Endodermal cell (in vitro differentiated cells): ENCODE results near the gene RCN2. TPM values are rescaled to one million over a fixed set of nuclear protein-coding genes. Genes with fewer than 3 reads are reported as not detected.

Experiments
- DNase-seq: peaks from one replicate; pipeline ENCODE4 v3.0.0-alpha.2; 2017
- H3K27ac ChIP-seq: 2 replicates; pipeline ENCODE4 v1.5.1; 2013; ENCODE audit warnings: mild to moderate bottlenecking, low read depth, low read length, moderate library complexity
- H3K27me3 ChIP-seq: 2 replicates; pipeline ENCODE4 v1.6.1; 2013; ENCODE audit warnings: mild to moderate bottlenecking, low read length, moderate library complexity; ENCODE audit not compliant: insufficient read depth, control insufficient read depth, poor library complexity, severe bottlenecking
- H3K36me3 ChIP-seq: 2 replicates; pipeline ENCODE4 v1.7.0; 2013; ENCODE audit warnings: mild to moderate bottlenecking, low read length, moderate library complexity; ENCODE audit not compliant: control insufficient read depth, insufficient read depth
- H3K4me1 ChIP-seq: one replicate; pipeline ENCODE4 v1.7.0; 2013; ENCODE audit warnings: low read length; ENCODE audit not compliant: control insufficient read depth, insufficient read depth
- H3K4me3 ChIP-seq: 2 replicates; pipeline ENCODE4 v1.5.1; 2013; ENCODE audit warnings: mild to moderate bottlenecking, low read length, moderate library complexity
- H3K9ac ChIP-seq: 2 replicates; pipeline ENCODE4 v1.6.1; 2013; ENCODE audit warnings: mild to moderate bottlenecking, low read length, moderate library complexity; ENCODE audit not compliant: poor library complexity, severe bottlenecking; ENCODE audit errors: extremely low read depth
- H3K9me3 ChIP-seq: 2 replicates; pipeline ENCODE4 v1.6.1; 2013; ENCODE audit warnings: mild to moderate bottlenecking, low read length, moderate library complexity; ENCODE audit not compliant: control insufficient read depth
- H3K27ac Mint-ChIP-seq: 2 replicates; pipeline ENCODE4 v1.8.0; 2020; ENCODE audit warnings: mixed read lengths
- H3K27me3 Mint-ChIP-seq: 2 replicates; pipeline ENCODE4 v1.8.0; 2021; ENCODE audit warnings: mild to moderate bottlenecking, mixed read lengths; ENCODE audit not compliant: insufficient read depth
- H3K36me3 Mint-ChIP-seq: 2 replicates; pipeline ENCODE4 v1.8.0; 2020; ENCODE audit warnings: low read depth, mixed read lengths
- H3K4me1 Mint-ChIP-seq: 2 replicates; pipeline ENCODE4 v1.8.0; 2020; ENCODE audit warnings: mixed read lengths
- H3K4me3 Mint-ChIP-seq: 2 replicates; pipeline ENCODE4 v1.8.0; 2020; ENCODE audit warnings: mild to moderate bottlenecking, moderate library complexity, mixed read lengths
- H3K9me3 Mint-ChIP-seq: 2 replicates; pipeline ENCODE4 v1.8.0; 2020; ENCODE audit warnings: mild to moderate bottlenecking, mixed read lengths
- WGBS, 2 experiments: methylation state at CpG; one replicate each; pipeline versions ENCODE4 v1.1.5 to v1.1.7; 2013; ENCODE audit warnings: missing lambda C conversion rate in 2 of 2, mixed read lengths in 1 of 2; ENCODE audit not compliant: insufficient coverage in 1 of 2, insufficient read length in 1 of 2; 5-methylcytosine and 5-hydroxymethylcytosine counted together
- total RNA-seq, 2 donors: library from RNA; stranded (reverse); fragmentation: NEBNext Ultra II Directional in 1 of 2; extraction: Animal tissue kit (Norgen Biotek cat#: 25700) in 1 of 2; gene quantifications; 2 replicates in 1 of 2; 3 replicates in 1 of 2; pipeline ENCODE4 v1.2.1, GENCODE V29; 2021
- TF ChIP-seq, protein P1 (sequence below): fragments of 200-600 bp; sonication (generic); conservative IDR thresholded peaks from 2 replicates; pipeline ENCODE4 v1.5.0; 2021; ENCODE audit warnings: antibody characterized with exemption, mild to moderate bottlenecking

Gene RCN2
- total RNA-seq, 2 donors from 2014 or later = 151 to 165 TPM

GRCh38 chr15:76996076-76996525 lies 64.6 kb downstream of the RCN2 start:
- Mint-ChIP-seq H3K36me3 (no peaks in the 10 kb centered on the region), H3K4me3 (no peak overlapping the region), H3K27ac (no peak overlapping the region), H3K4me1 (no peaks in the 10 kb centered on the region), H3K9me3 (no peaks in the 10 kb centered on the region), H3K27me3 (no peaks in the 10 kb centered on the region)
- 80 to 86% methylated on average over 8 to 9 of the region's 9 CpGs for WGBS, 2 experiments
- no peaks in the 10 kb centered on the region for H3K4me1 ChIP-seq
- H3K36me3 ChIP-seq = no peaks in the 10 kb centered on the region
- TF ChIP-seq, protein P1, sequence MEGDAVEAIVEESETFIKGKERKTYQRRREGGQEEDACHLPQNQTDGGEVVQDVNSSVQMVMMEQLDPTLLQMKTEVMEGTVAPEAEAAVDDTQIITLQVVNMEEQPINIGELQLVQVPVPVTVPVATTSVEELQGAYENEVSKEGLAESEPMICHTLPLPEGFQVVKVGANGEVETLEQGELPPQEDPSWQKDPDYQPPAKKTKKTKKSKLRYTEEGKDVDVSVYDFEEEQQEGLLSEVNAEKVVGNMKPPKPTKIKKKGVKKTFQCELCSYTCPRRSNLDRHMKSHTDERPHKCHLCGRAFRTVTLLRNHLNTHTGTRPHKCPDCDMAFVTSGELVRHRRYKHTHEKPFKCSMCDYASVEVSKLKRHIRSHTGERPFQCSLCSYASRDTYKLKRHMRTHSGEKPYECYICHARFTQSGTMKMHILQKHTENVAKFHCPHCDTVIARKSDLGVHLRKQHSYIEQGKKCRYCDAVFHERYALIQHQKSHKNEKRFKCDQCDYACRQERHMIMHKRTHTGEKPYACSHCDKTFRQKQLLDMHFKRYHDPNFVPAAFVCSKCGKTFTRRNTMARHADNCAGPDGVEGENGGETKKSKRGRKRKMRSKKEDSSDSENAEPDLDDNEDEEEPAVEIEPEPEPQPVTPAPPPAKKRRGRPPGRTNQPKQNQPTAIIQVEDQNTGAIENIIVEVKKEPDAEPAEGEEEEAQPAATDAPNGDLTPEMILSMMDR = no peak
- no peak overlapping the region for H3K4me3 ChIP-seq
- no peaks in the 10 kb centered on the region for H3K9me3 ChIP-seq
- no peak overlapping the region for H3K9ac ChIP-seq
- DNase-seq = no peak
- no peaks in the 10 kb centered on the region for H3K27me3 ChIP-seq
- no peak overlapping the region for H3K27ac ChIP-seq

DNA sequence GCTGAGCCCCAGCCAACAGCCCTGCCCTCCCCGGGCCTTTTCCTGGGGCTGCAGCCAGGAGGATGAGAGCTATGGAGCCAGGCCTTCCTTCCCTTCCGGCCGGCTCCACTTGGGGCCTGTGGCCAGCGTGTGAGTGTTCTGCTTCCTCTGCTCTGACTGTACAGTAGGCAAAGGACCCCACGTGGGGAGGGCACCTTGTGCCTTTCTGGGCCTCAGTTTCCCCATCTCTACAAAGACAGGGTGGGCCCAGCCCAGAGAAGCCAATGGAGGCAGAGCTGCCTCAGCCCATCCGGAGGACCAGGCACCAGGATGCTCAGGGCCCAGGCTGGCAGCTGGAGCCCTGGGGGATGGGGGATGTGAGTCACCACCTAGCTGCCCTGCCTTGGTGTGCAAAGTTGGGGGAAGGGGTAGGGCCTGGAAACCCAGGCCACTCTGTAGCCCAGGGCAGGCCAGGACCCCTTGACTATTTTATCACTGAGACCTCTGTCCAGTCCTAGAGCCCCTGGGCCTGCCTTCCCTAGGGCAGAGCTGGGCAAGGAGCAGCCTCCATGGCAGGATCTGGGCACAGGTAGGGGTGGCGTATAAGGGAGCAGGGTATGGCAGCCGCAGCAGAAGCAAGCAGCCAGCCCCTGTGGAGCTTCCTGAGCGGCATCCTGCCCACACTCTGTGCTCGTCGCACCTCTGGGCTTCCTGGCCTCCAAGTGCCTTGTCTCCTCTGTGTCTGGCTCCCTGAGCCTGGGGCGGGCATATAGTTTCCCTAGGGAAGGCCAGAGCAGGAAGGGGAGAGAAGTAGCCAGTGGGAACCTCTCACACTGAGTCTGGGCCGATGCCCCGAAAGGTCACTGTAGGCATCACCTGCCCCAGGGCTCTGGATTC lies 65.2 kb downstream of the RCN2 start:
- Histone ChIP-seq H3K9ac (no peak overlapping the region), H3K4me1 (no peaks in the 10 kb centered on the region), H3K4me3 (no peak overlapping the region), H3K36me3 (no peaks in the 10 kb centered on the region), H3K27ac (no peak overlapping the region), H3K9me3 (no peaks in the 10 kb centered on the region), H3K27me3 (no peaks in the 10 kb centered on the region)
- H3K27me3 Mint-ChIP-seq = no peaks in the 10 kb centered on the region
- H3K27ac Mint-ChIP-seq = no peak overlapping the region
- no peaks in the 10 kb centered on the region for H3K36me3 Mint-ChIP-seq
- H3K9me3 Mint-ChIP-seq = no peaks in the 10 kb centered on the region
- no peak overlapping the region for H3K4me3 Mint-ChIP-seq
- TF ChIP-seq, protein P1 = no peak
- WGBS, 2 experiments = 89 to 96% methylated on average over 8 to 14 of the region's 14 CpGs
- no peaks in the 10 kb centered on the region for H3K4me1 Mint-ChIP-seq
- no peak for DNase-seq

GRCh38 chr15:76998663-76999285 lies 67.2 kb downstream of the RCN2 start:
- H3K9me3 ChIP-seq = no peaks in the 10 kb centered on the region
- no peak overlapping the region for H3K9ac ChIP-seq
- H3K27ac ChIP-seq = no peak overlapping the region
- 82 to 88% methylated on average over 8 of the region's 8 CpGs for WGBS, 2 experiments
- H3K27me3 ChIP-seq = no peaks in the 10 kb centered on the region
- H3K4me3 ChIP-seq = no peak overlapping the region
- no peaks in the 10 kb centered on the region for H3K4me1 ChIP-seq
- TF ChIP-seq, protein P1 = no peak
- H3K27me3 Mint-ChIP-seq = peaks cover 2% of the 10 kb centered on the region
- no peaks in the 10 kb centered on the region for H3K36me3 ChIP-seq
- DNase-seq = no peak
- H3K36me3 Mint-ChIP-seq = no peaks in the 10 kb centered on the region
- H3K4me3 Mint-ChIP-seq = no peak overlapping the region
- H3K4me1 Mint-ChIP-seq = no peaks in the 10 kb centered on the region
- no peaks in the 10 kb centered on the region for H3K9me3 Mint-ChIP-seq
- H3K27ac Mint-ChIP-seq = no peak overlapping the region
